HEK293T (cell line): ENCODE results near the gene MAPT.

Experiments used
- CTCF ChIA-PET: fragments of 350-600 bp; formaldehyde crosslinking; extraction: SDS; loops from one replicate; lab custom pipeline; 2021; ENCODE audit warnings: antibody characterized with exemption, inconsistent platforms; lab: Yijun Ruan, JAX
- POLR2A ChIA-PET: fragments of 350-600 bp; formaldehyde crosslinking; extraction: SDS; loops from one replicate; lab custom pipeline; 2020; ENCODE audit warnings: antibody characterized with exemption, inconsistent platforms; lab: Yijun Ruan, JAX
- DNase-seq: peaks from one replicate; pipeline ENCODE4 v3.0.0; 2012; ENCODE audit warnings: mixed read lengths; ENCODE audit errors: extremely low spot score
- ARNT ChIP-seq: fragments of 450-650 bp; IDR thresholded peaks from 2 replicates; pipeline ENCODE4 v1.6.1; 2017; ENCODE audit warnings: mild to moderate bottlenecking
- BHLHE40 ChIP-seq: fragments of 450-650 bp; IDR thresholded peaks from 2 replicates; pipeline ENCODE4 v1.6.1; 2016; ENCODE audit warnings: mild to moderate bottlenecking, moderate library complexity, borderline replicate concordance
- CTBP1 ChIP-seq: fragments of 450-650 bp; IDR thresholded peaks from 2 replicates; pipeline ENCODE4 v1.6.1; 2016; ENCODE audit warnings: borderline replicate concordance
- ELF4 ChIP-seq: fragments of 450-650 bp; IDR thresholded peaks from 2 replicates; pipeline ENCODE4 v1.6.1; 2017; ENCODE audit warnings: antibody characterized with exemption
- FOXA1 ChIP-seq: fragments of 450-650 bp; IDR thresholded peaks from 2 replicates; pipeline ENCODE4 v1.6.1; 2016; ENCODE audit warnings: mild to moderate bottlenecking
- FOXK2 ChIP-seq: fragments of 450-650 bp; IDR thresholded peaks from 2 replicates; pipeline ENCODE4 v1.6.1; 2016; ENCODE audit warnings: mild to moderate bottlenecking
- FOXM1 ChIP-seq: fragments of 450-650 bp; IDR thresholded peaks from 2 replicates; pipeline ENCODE4 v1.6.1; 2017; ENCODE audit warnings: mild to moderate bottlenecking, borderline replicate concordance
- HDGF ChIP-seq: fragments of 450-650 bp; IDR thresholded peaks from 2 replicates; pipeline ENCODE4 v1.6.1; 2017; ENCODE audit warnings: antibody characterized with exemption, borderline replicate concordance
- L3MBTL2 ChIP-seq: fragments of 450-650 bp; conservative IDR thresholded peaks from 2 replicates; pipeline ENCODE4 v1.6.1; 2016; ENCODE audit warnings: mild to moderate bottlenecking
- LEF1 ChIP-seq: fragments of 450-650 bp; IDR thresholded peaks from 2 replicates; pipeline ENCODE4 v1.6.1; 2017; ENCODE audit warnings: mild to moderate bottlenecking, borderline replicate concordance
- NFRKB ChIP-seq: fragments of 450-650 bp; IDR thresholded peaks from 2 replicates; pipeline ENCODE4 v1.6.1; 2016; ENCODE audit warnings: mild to moderate bottlenecking, moderate library complexity
- PKNOX1 ChIP-seq: fragments of 450-650 bp; IDR thresholded peaks from 2 replicates; pipeline ENCODE4 v1.6.1; 2016
- SP1 ChIP-seq: fragments of 450-650 bp; IDR thresholded peaks from 2 replicates; pipeline ENCODE4 v1.6.1; 2017
- SUZ12 ChIP-seq: fragments of 450-650 bp; IDR thresholded peaks from 2 replicates; pipeline ENCODE4 v1.6.1; 2016; ENCODE audit warnings: mild to moderate bottlenecking
- TARDBP ChIP-seq: fragments of 450-650 bp; IDR thresholded peaks from 2 replicates; pipeline ENCODE4 v1.6.1; 2016
- ZNF384 ChIP-seq: fragments of 450-650 bp; IDR thresholded peaks from 2 replicates; pipeline ENCODE4 v1.6.1; 2016

Gene MAPT

GRCh38 chr17:45883063-45883462 is 11.3 kb upstream of the MAPT start:
- CTCF ChIA-PET: no interaction called here

GRCh38 chr17:45886852-45887251 is 7.5 kb upstream of the MAPT start:
- TF ChIP-seq LEF1 (no peak), SP1 (no peak), FOXA1 (no peak), NFRKB (no peak)
- CTCF ChIA-PET: interaction anchor here (0.7 kb wide), 1 partner anchor 14 kb away, joined by 4 read pairs; no protein-coding TSS in a partner anchor
- POLR2A ChIA-PET: no interaction called here
- DNase-seq: no peak

More at GRCh38 chr17:45883063-45883462, 11.3 kb upstream of the MAPT start:
- TF ChIP-seq FOXK2 (no peak), ARNT (no peak)
- POLR2A ChIA-PET: no interaction called here
- no peak for DNase-seq

- no peak for TF ChIP-seq SUZ12
- no peak for TF ChIP-seq ARNT
- no peak for TF ChIP-seq PKNOX1
- TF ChIP-seq FOXA1: no peak
- no peak for TF ChIP-seq CTBP1
- TF ChIP-seq ELF4: no peak
- TF ChIP-seq HDGF: no peak
- no peak for TF ChIP-seq FOXM1
- no peak for TF ChIP-seq BHLHE40
- no peak for TF ChIP-seq ZNF384
- no peak for TF ChIP-seq FOXK2
- TF ChIP-seq LEF1: no peak
- no peak for TF ChIP-seq L3MBTL2
- no peak for TF ChIP-seq SP1
- no peak for TF ChIP-seq NFRKB
- TF ChIP-seq TARDBP: no peak
- ChIA-PET CTCF (no interaction called here), POLR2A (no interaction called here)
- DNase-seq: no peak
These were observed 6.0 kb upstream of the MAPT start for GRCh38 chr17:45888392-45888791.

- TF ChIP-seq ELF4: no peak
- TF ChIP-seq PKNOX1: 0 out of 2 replicates have a peak, but pooled peaks have one; percentile 27
- no peak for TF ChIP-seq L3MBTL2
- TF ChIP-seq SUZ12: no peak
- TF ChIP-seq ZNF384: no peak
- no peak for TF ChIP-seq TARDBP
- CTCF ChIA-PET: no interaction called here
- POLR2A ChIA-PET: no interaction called here
- DNase-seq: peak; percentile 45
These were observed 4.8 kb upstream of the MAPT start for GRCh38 chr17:45889579-45889978.

GRCh38 chr17:45893725-45894021 is 681 bp upstream of the MAPT start:
- POLR2A ChIA-PET: interaction anchor here (0.8 to 2.2 kb wide), 8 partner anchors 9 to 55 kb away, joined by 3 to 8 read pairs (median 4); no protein-coding TSS in a partner anchor
- DNase-seq: no peak
- CTCF ChIA-PET: interaction anchor here (0.6 to 1.0 kb wide), 5 partner anchors 14 to 110 kb away, joined by 3 to 5 read pairs (median 4); partner anchors contain the start of gene CRHR1
- TF ChIP-seq ARNT: no peak
- no peak for TF ChIP-seq BHLHE40
- TF ChIP-seq HDGF: no peak
- no peak for TF ChIP-seq LEF1
- no peak for TF ChIP-seq ELF4
- TF ChIP-seq TARDBP: no peak
- TF ChIP-seq CTBP1: no peak
- no peak for TF ChIP-seq PKNOX1
- no peak for TF ChIP-seq FOXM1
- TF ChIP-seq FOXA1: no peak
- TF ChIP-seq SUZ12: no peak
- no peak for TF ChIP-seq FOXK2
- no peak for TF ChIP-seq NFRKB
- TF ChIP-seq ZNF384: no peak
- TF ChIP-seq SP1: no peak

GRCh38 chr17:45895304-45895968 is 1.1 kb downstream of the MAPT start:
- peak; percentile 44 for DNase-seq
- CTCF ChIA-PET: interaction anchor here (0.5 to 0.7 kb wide), 2 partner anchors 14 to 250 kb away, joined by 3 to 5 read pairs; no protein-coding TSS in a partner anchor
- TF ChIP-seq PKNOX1 (no peak), CTBP1 (peak; percentile 86)
- POLR2A ChIA-PET: no interaction called here
